Cardiac muscle cell (in vitro differentiated cells and primary cell): Measurements from ENCODE around the gene CCDC6. TPM values are rescaled to one million over a fixed set of nuclear protein-coding genes. Genes with fewer than 3 reads are reported as not detected.

Source experiments
- DNase-seq, 2 donors: peaks; one replicate each; pipeline versions ENCODE4 v3.0.0 to v3.0.0-alpha.2; 2010 to 2017; ENCODE audit warnings: low read depth in 1 of 2, low spot score in 1 of 2
- H3K27ac ChIP-seq: fragments of 200-600 bp; sonication (generic); 2 replicates; pipeline ENCODE4 v1.5.1; 2016
- H3K27me3 ChIP-seq: fragments of 200-600 bp; sonication (generic); 2 replicates; pipeline ENCODE4 v1.6.0; 2016; ENCODE audit warnings: control low read depth
- H3K36me3 ChIP-seq: fragments of 200-600 bp; sonication (generic); 2 replicates; pipeline ENCODE4 v1.5.1; 2016; ENCODE audit warnings: control low read depth
- H3K4me1 ChIP-seq: fragments of 200-600 bp; sonication (generic); 2 replicates; pipeline ENCODE4 v1.8.1; 2017; ENCODE audit warnings: low read depth, mild to moderate bottlenecking, mixed run types
- H3K4me3 ChIP-seq: fragments of 200-600 bp; sonication (generic); 2 replicates; pipeline ENCODE4 v1.5.1; 2016; ENCODE audit warnings: mild to moderate bottlenecking
- H3K9me3 ChIP-seq: fragments of 200-600 bp; sonication (generic); 2 replicates; pipeline ENCODE4 v1.5.1; 2017; ENCODE audit warnings: low read depth, mild to moderate bottlenecking, control low read depth
- CTCF ChIP-seq: IDR thresholded peaks from 2 replicates; pipeline ENCODE4 v1.5.1; 2012; ENCODE audit warnings: low read depth, mild to moderate bottlenecking, low read length
- polyA plus RNA-seq: library from polyadenylated mRNA; unstranded; fragments of >200 nt; fragmentation: Nextera tagmentation; extraction: Ambion mirVana; gene quantifications from 2 replicates; pipeline ENCODE4 v1.2.1, GENCODE V29; 2016
- total RNA-seq: library from RNA; depleted of rRNA; stranded (reverse); fragments of >200 nt; gene quantifications from 2 replicates; pipeline ENCODE4 v1.2.3, GENCODE V29; 2016

CCDC6 gene
- total and polyA plus RNA-seq, 2 experiments from 2014 or later: 11.0 to 22.2 TPM

DNA sequence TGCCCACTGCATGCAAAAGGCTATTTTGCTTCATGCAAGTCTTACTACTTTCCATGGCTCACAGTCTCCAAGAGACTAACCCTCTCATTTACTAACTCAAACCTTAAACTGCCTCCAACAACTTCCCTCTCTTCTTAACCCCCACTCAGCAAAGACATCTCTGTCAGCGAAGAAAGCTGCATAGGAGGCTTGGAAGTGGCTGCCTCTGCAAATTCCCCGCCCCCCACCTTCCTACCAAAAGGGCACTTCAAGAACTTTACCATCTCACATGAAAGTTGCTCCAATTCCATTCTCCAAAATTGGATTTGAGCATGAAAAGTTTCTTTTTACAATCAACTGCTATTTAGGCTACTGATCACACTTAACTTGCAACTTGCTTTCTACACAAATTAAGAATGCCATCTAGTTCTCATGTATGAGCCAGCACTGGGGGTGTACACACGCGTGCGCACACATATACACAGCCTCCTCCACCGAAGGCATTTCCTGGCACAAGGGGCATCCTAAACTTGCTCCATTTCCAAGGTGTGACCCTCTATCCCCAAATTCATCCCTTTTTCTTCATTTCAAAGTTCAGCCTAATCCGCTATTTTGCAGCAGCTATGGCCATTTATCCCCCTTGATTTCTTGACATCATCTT, 1.8 kb downstream of the CCDC6 start:
- Histone ChIP-seq H3K4me1 (peaks cover 28% of the 10 kb centered on the region), H3K4me3 (peak overlapping the region; percentile 93), H3K9me3 (no peaks in the 10 kb centered on the region), H3K27me3 (no peaks in the 10 kb centered on the region), H3K36me3 (no peaks in the 10 kb centered on the region), H3K27ac (peak overlapping the region; percentile 89)
- TF ChIP-seq CTCF: no peak
- DNase-seq: peak in 1 of 2 donors; percentile 36

GRCh38 chr10:59903871-59904270, 2.5 kb downstream of the CCDC6 start:
- H3K9me3 ChIP-seq: no peaks in the 10 kb centered on the region
- no peaks in the 10 kb centered on the region for H3K27me3 ChIP-seq
- H3K4me3 ChIP-seq: peak overlapping the region; percentile 93
- no peaks in the 10 kb centered on the region for H3K36me3 ChIP-seq
- peaks cover 35% of the 10 kb centered on the region for H3K4me1 ChIP-seq
- DNase-seq: peak in 1 of 2 donors; percentile 59
- H3K27ac ChIP-seq: peak overlapping the region; percentile 13
- no peak for TF ChIP-seq CTCF

DNA sequence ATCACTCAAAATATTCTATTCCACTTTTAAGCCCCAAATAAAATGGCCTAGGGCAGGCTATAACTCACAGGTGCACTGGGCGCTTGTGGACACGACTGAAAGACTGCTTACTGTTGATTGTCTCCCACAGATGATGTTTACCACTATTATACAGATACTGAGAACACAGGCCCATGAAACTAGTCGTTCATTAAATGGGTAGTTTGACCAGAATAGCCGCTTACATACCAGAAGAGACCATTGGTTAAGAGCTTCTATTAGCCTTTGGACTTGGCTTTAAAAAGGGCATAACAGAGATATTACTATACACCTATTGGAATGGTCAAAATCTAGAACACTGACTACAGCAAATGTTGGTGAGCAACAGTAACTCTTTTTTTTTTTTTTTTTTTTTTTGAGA, 4.3 kb downstream of the CCDC6 start:
- DNase-seq: no peak
- no peak overlapping the region for H3K4me3 ChIP-seq
- TF ChIP-seq CTCF: no peak
- peaks cover 29% of the 10 kb centered on the region for H3K4me1 ChIP-seq
- H3K27me3 ChIP-seq: no peaks in the 10 kb centered on the region
- no peaks in the 10 kb centered on the region for H3K36me3 ChIP-seq
- no peak overlapping the region for H3K27ac ChIP-seq
- H3K9me3 ChIP-seq: no peaks in the 10 kb centered on the region

GRCh38 chr10:59901470-59901869, 4.9 kb downstream of the CCDC6 start:
- Histone ChIP-seq H3K27me3 (no peaks in the 10 kb centered on the region), H3K4me3 (no peak overlapping the region), H3K27ac (no peak overlapping the region), H3K9me3 (no peaks in the 10 kb centered on the region), H3K4me1 (peaks cover 32% of the 10 kb centered on the region), H3K36me3 (no peaks in the 10 kb centered on the region)
- DNase-seq: no peak
- no peak for TF ChIP-seq CTCF

GRCh38 chr10:59900048-59900727, 6.2 kb downstream of the CCDC6 start:
- DNase-seq: no peak
- Histone ChIP-seq H3K36me3 (no peaks in the 10 kb centered on the region), H3K4me3 (no peak overlapping the region), H3K4me1 (peaks cover 43% of the 10 kb centered on the region), H3K27me3 (no peaks in the 10 kb centered on the region), H3K27ac (no peak overlapping the region), H3K9me3 (no peaks in the 10 kb centered on the region)
- TF ChIP-seq CTCF: no peak
